Parathyroid adenoma (tissue), 2 donors: ENCODE measurements around the gene C3.

Source experiments
- H2AFZ ChIP-seq: fragments of 300-600 bp; sonication (generic); one replicate; pipeline ENCODE4 v1.7.0; 2017; ENCODE audit warnings: antibody characterized with exemption, mild to moderate bottlenecking
- H3K27ac ChIP-seq: fragments of 300-600 bp; sonication (generic); one replicate; pipeline ENCODE4 v1.7.0; 2017
- H3K27me3 ChIP-seq: fragments of 300-600 bp; sonication (generic); one replicate; pipeline ENCODE4 v1.7.0; 2017; ENCODE audit warnings: low read length; ENCODE audit not compliant: control insufficient read depth, insufficient read depth
- H3K36me3 ChIP-seq: fragments of 300-600 bp; sonication (generic); one replicate; pipeline ENCODE4 v1.7.0; 2017; ENCODE audit warnings: low read length; ENCODE audit not compliant: control insufficient read depth, insufficient read depth
- H3K4me1 ChIP-seq: fragments of 300-600 bp; sonication (generic); one replicate; pipeline ENCODE4 v1.7.0; 2017; ENCODE audit warnings: control low read depth
- H3K4me2 ChIP-seq: fragments of 300-600 bp; sonication (generic); one replicate; pipeline ENCODE4 v1.7.0; 2017; ENCODE audit warnings: low read length
- H3K4me3 ChIP-seq: fragments of 300-600 bp; sonication (generic); one replicate; pipeline ENCODE4 v1.7.0; 2017; ENCODE audit warnings: low read depth, low read length
- H3K79me2 ChIP-seq: fragments of 300-600 bp; sonication (generic); one replicate; pipeline ENCODE4 v1.7.0; 2017; ENCODE audit warnings: control low read depth
- H3K9ac ChIP-seq: fragments of 300-600 bp; sonication (generic); one replicate; pipeline ENCODE4 v1.7.0; 2017; ENCODE audit warnings: mild to moderate bottlenecking
- H3K9me3 ChIP-seq: fragments of 300-600 bp; sonication (generic); one replicate; pipeline ENCODE4 v1.7.0; 2017; ENCODE audit warnings: low read length; ENCODE audit not compliant: control insufficient read depth
- CTCF ChIP-seq: fragments of 300-600 bp; sonication (generic); IDR thresholded peaks from one replicate; pipeline ENCODE4 v1.7.0; 2017; ENCODE audit warnings: antibody characterized with exemption, mild to moderate bottlenecking
- donor health status: primary hyperparathyroidism.

The C3 gene

GRCh38 chr19:6725513-6726231 lies 5.2 kb upstream of the C3 start:
- no peaks in the 10 kb centered on the region for H3K9me3 ChIP-seq
- H3K27ac ChIP-seq: no peak overlapping the region
- no peak overlapping the region for H3K9ac ChIP-seq
- no peaks in the 10 kb centered on the region for H3K36me3 ChIP-seq
- no peak overlapping the region for H3K4me2 ChIP-seq
- no peak overlapping the region for H2AFZ ChIP-seq
- H3K79me2 ChIP-seq: no peaks in the 10 kb centered on the region
- H3K4me1 ChIP-seq: no peaks in the 10 kb centered on the region
- TF ChIP-seq CTCF: no peak
- no peak overlapping the region for H3K4me3 ChIP-seq
- H3K27me3 ChIP-seq: no peaks in the 10 kb centered on the region

DNA sequence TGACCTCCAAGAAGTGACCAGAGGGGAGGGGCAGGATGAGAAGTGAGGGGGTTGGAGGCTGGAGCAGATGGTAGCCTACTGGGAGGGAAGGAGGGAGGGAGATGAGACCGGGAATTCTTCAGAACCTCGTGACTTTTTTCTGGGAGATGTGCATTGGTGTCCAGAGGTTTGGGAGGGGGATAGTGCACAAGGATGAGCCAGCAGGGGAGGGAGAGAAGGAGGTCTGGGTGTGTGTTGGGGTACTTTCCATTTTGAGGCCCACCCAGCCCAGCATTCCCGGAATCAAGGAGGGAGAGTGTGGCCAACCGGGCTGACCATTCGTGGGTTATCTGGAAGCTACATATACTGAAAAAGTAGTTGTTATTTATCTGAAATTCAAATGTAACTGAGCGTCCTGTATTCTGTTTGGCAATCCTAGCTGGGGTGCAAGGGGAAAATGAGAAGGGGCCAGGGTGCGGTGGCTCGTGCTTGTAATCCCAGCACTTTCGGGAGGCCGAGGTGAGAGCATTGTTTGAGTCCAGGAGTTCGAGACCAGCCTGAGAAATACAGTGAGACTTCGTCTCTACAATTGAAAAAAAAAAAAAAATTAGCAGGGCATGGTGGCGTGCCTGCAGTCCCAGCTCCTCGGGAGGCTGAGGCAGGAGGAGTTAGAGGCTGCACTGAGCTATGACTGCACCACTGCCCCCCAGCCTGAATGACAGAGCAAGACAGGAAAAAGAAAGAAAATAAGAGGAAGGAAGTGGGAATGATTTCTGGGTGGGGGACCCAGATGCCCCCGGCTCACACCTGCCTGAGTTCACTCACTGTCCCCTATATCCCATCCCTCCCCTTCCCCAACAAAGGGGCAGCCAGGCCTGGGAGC lies 4.4 kb upstream of the C3 start:
- no peaks in the 10 kb centered on the region for H3K27me3 ChIP-seq
- no peak overlapping the region for H3K9ac ChIP-seq
- H3K36me3 ChIP-seq: no peaks in the 10 kb centered on the region
- H3K9me3 ChIP-seq: no peaks in the 10 kb centered on the region
- H3K4me1 ChIP-seq: no peaks in the 10 kb centered on the region
- no peak overlapping the region for H3K4me3 ChIP-seq
- no peak overlapping the region for H3K27ac ChIP-seq
- no peak for TF ChIP-seq CTCF
- H3K79me2 ChIP-seq: no peaks in the 10 kb centered on the region
- no peak overlapping the region for H3K4me2 ChIP-seq
- no peak overlapping the region for H2AFZ ChIP-seq

DNA sequence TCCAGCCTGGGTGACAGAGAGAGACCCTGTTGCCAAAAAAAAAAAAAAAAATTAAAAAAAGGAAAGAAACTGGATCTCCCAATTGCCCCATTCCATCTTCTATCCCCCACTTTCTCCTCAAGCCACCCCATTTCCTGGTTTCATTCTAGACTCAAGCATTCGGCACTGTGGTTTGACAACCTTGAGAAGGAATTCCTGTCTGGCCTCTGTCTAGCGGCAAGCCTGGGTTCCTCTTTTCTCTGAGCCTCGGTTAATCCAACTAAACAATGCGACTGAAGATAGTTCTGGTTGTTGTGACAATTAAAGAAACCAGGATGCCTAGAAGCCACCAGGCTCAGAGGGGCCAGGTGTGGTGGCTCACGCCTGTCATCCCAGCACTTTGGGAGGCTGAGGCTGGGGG lies 3.3 kb upstream of the C3 start:
- H3K4me1 ChIP-seq: no peaks in the 10 kb centered on the region
- H3K4me2 ChIP-seq: no peak overlapping the region
- no peak overlapping the region for H3K4me3 ChIP-seq
- no peaks in the 10 kb centered on the region for H3K27me3 ChIP-seq
- no peak overlapping the region for H3K9ac ChIP-seq
- TF ChIP-seq CTCF: no peak
- no peaks in the 10 kb centered on the region for H3K9me3 ChIP-seq
- no peaks in the 10 kb centered on the region for H3K36me3 ChIP-seq
- H2AFZ ChIP-seq: no peak overlapping the region
- H3K79me2 ChIP-seq: no peaks in the 10 kb centered on the region
- H3K27ac ChIP-seq: no peak overlapping the region

GRCh38 chr19:6723108-6723618 lies 2.7 kb upstream of the C3 start:
- Histone ChIP-seq H3K4me3 (no peak overlapping the region), H3K4me1 (no peaks in the 10 kb centered on the region), H3K79me2 (no peaks in the 10 kb centered on the region)

More at GRCh38 chr19:6723108-6723618, 2.7 kb upstream of the C3 start:
- Histone ChIP-seq H3K27ac (no peak overlapping the region), H3K4me2 (no peak overlapping the region), H3K36me3 (no peaks in the 10 kb centered on the region), H3K27me3 (no peaks in the 10 kb centered on the region), H2AFZ (peak overlapping the region; percentile 41), H3K9ac (no peak overlapping the region), H3K9me3 (no peaks in the 10 kb centered on the region)
- TF ChIP-seq CTCF: no peak
